HG03378 (cell line): ENCODE data around the gene UBE3A.
A peak's percentile ranks its signal among the peaks of the same experiment; 100 is the strongest.
"Not testable (repeated sequence)": the region's sequence is repeated elsewhere in the genome, so short reads cannot be mapped to it uniquely, and the experiment has no call there.

Experiments
- ATAC-seq: cut with Tn5 transposase; IDR thresholded peaks from one replicate; pipeline ENCODE4 v1.9.1; 2021; ENCODE audit warnings: mild to moderate bottlenecking, moderate library complexity; ENCODE audit not compliant: unreplicated experiment

The UBE3A gene

DNA sequence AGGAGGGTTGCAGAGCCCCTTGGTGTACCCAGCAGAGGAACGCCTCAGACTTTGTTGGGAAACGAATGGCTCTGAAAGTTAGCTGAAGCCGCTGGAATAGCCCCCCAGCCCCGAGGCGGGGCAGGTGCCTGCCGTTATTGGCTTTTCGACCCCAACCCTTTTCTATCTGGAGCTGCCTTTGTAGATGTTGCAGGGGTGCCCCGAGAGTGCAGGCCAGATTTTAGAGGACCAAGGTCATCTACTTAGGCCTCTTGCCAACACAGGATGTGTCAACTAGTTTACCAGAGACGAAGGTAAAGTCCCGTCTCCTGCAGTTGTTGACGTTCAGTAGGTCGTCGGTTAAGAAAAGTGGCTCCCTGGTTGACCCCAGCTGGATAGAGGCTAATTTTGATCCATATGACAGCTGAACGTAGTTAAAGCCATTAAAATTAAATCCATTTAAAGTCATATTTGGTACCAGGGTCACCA is 579 bp upstream of the UBE3A start:
- peak; percentile 13 for ATAC-seq

DNA sequence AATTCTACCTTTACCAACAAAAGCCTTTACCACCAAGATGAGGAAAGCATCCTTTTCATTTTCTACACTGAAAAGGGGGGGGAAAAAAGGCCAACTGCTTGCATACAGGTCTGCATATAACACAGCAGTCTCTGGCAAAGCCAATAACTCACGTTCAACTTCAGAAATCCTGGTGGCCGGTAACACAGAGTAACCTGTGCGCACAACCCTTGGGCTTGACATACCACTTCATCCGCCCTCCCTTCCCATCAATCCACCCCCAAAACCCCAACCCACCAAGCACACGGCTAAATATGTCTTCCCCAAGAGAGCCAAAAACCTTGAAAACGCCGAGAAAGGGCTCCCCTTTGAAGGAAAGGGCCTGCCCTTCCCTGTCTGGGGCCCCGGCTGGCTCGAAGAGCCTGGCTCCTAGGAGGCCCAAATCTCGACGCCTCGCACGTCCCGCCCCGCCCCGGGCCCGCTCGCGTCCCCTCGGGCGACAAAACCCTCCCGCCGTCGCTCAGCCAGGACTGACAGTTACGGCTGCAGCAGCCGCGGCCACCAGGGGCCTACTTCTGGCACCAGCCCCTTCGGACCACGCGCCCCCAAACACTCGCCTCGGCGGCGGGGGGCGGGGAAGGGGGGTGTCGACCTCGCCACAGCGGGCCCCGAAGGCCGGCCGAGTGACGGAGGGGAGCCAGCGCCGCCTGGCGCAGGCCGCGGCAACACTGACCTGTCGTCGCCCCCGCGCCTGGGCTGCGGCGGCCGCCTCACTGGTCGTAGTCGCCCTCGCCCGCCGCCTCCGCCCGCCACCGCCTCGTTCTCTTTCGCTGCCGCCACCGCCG is 835 bp downstream of the UBE3A start:
- peak; percentile 36 for ATAC-seq

DNA sequence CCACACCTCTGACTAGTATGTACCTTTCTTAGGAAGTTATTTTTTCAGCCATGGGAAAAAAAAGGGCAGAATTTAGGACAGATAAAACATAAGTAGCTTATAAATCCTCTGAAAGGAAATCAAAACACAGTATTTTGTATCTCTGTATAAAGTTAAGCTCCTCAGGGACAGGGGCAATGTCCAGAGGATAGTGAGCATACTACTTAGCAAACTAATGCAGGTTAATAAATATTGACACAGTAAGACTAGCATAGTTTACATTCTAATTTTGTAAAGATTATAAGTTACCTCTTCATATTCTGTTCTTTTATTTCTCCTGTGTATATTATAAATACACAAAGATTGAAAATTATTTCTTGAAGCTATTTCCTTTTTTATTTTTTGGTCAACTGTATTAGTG is 2.1 kb downstream of the UBE3A start:
- no peak for ATAC-seq

DNA sequence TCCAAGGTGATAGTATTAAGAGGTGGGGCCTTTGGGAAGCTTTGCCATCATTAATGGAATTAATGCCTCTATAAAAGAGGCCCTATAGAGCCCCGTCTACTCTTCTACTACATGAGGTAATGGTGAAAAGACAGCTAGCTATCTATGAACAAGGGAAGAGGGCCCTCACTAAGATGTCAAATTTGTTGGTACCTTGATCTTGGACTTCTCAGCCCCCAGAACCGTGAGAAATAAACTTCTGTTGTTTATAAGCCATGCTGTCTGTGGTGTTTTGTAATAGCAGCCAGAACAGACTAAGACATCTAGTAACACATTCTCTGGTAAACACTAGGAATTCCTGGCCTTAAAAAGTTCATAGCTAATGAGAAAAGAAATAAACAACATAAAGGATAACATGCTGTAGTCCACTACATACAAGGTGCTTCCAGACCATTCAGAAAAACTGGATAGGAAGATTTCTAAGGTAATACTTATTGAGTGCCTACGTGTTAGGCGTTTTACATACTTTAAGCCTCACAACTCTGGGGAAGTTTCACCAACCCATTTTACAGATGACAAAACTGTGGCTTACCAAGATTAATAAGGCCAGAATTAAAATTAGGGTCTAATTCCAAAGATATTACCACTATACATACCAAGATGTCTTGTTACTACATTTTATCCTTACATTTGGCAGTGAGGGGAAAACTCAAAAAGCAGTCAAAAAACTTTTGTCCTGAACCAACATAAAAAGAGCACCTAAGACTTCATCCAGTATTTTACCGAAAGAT is 3.2 kb downstream of the UBE3A start:
- ATAC-seq: no peak

DNA sequence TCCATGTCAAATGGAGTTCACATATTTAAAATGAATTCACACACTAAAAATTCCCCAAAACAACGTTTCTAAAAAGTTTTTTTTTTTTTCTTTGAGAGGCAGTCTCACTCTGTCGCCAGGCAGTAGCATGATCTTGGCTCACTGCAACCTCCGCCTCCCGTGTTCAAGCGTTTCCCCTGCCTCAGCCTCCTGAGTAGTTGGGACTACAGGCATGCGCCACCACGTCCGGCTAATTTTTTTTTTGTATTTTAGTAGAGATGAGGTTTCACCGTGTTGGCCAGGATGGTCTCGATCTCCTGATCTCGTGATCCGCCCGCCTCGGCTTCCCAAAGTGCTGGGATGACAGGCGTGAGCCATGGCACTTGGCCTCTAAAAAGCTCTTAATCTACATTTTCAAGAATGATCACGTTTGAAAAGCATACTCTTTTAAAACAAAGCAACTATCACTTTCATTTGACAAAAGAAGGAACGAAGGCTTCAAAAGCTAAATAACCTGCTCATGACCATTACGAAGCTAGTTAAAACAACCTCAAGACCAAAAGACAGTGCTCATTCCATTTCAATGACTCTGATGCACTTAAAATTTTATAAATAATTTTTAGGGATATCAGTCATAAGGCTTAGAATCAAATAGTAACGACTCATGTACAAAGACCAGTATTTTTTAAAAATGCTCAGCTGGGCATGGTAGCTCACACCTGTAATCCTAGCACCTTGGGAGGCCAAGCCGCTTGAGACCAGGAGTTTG is 5.5 kb downstream of the UBE3A start:
- no peak for ATAC-seq

DNA sequence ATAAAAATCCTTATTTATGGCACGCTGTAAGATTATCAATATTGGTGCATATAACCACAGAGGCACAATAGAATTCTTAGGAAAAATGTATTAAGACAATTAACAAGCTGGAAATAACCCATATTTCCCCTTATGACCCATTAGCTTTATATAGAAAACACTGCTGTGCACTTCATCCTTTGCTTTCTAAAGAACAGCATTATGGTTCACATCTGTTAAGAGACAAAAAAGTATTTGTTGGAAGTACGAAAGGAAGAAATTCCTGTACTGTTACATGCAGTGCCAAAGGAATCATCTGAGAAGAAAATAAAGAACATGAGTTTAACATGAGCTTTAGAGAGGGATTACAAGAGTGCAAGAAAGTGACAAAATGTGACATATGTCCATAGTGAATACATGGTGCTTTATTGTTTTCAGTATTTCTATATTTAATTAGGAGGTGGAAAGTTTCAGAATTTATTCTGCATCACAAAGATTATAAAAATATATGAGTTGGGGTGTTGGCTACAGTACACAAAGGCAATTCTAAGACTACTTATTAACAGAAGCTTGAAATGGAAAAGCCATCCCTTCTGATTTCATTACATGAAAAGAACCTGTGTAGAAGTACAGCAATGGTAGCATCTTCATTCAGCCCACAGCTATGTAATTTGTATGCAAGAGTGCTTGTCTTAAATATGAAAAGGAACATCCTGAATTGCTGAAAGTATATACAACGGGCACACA is 6.8 kb downstream of the UBE3A start:
- ATAC-seq: no peak

DNA sequence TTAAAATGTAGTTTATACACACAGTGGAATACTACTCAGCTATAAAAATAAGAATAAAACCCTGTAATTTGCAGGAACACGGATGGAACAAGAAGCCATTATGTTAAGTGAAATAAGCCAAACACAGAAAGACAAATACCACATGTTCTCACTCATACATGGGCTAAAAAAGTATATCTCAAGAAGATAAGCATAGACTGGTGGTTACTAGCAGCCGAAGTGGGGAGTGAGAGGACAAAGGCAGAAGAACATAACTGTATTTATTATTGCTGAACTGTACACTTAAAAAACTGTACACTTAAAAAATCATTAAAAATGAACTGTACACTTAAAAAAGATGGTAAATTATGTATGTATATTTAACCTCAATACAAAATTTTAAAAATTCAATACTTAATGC is 11.0 kb downstream of the UBE3A start:
- no peak for ATAC-seq

DNA sequence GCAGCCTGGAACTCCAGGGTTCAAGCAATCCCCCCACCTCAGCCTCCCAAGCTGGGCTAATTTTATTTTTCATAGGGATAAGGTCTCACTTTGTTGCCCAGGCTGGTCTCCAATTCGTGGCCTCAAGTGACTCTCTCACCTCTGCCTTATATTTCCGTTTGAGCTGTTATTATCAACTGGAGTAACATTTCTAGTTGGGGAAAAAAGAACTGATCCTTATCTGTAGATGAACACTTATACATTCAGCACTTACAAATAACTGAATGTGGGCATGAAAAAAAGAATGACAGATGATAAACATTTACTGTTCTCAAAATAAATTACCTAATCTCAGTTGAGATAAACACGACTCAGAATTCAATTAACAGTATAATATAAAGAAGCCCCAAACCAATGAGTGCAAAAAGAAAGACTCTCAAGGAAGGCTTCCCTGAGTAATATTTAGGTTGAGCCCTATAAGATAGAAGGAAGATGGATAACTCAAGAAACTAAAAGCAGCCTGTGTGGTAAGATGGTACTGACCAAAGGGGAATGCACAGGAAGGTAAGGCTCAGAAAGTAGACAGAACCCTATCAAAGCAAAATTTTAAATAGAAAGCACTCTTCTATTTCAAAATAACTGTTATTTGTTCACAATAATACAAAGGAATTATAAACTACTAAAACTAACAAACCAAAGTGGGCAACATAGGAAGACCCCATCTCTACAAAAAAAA is 11.8 kb downstream of the UBE3A start:
- ATAC-seq: no peak

DNA sequence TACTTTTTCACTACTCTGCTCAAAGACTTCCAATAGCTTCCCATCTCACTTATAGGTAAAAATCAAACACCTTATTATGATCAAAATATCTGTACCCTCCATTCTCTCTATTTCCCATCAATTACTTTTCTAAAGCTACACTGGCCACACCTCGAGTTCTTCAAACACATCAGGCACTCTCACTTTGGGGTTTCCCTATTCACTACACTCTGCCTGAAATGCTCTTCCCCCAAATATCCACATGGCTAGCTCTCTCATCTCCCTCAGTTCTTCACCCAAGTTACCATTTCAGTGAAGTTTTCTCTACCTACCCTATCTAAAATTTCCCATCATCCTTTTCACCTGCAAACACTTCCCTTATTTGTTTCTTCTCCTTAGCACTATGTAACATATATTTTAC is 14.8 kb downstream of the UBE3A start:
- ATAC-seq: no peak

DNA sequence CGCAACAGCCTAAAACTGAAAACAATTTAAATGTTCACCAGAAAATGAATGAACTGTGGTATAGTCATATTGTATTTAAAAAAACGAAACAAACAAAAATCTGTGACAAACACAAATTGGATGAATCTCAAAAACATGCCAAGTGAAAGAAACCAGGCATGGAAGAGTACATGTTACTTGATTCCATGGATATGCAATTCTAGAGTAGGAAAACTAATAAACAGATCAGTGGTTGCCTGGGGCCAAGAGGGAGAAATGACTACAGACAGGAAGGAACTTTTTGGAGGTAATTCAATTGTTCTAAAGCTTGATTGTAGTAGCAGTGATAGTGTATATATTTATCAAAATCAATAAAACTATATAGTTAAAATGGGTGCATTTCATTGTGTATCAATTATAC is 16.8 kb downstream of the UBE3A start:
- no peak for ATAC-seq

DNA sequence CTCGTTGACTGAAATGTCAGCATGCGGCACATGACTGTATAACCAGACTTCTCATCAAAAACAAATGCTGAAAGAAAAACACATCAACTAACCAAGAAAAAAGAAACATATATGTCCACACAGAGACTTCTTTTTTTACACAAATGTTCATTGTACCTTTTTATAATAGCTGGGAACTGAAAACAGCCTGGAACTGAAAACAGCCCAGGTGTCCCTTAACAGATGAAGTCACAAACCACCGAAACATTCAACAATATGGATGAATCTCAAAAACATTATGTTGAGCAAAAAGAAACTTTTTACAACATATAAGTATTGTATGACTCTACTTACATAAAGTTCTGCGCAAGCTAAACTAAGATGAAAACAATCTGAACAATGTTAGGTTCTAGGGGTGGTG is 20.6 kb downstream of the UBE3A start:
- no peak for ATAC-seq

DNA sequence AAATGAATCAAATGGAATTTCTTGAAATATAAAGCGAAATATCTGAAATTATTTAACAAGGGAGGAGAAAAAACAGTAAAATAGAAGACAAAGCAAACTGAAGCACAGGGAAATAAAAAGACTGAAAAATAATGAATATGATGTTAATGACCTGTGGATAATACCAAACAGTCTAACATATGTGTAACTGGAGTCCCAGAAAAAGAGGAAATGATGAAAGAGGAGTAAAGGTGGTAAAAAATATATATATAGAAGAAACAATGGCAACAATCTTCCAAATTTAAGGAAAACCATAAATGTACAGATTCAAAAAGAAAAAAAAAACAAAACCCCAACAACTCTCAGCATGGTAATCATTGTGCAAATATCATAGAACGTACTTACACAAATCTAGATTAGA is 21.2 kb downstream of the UBE3A start:
- no peak for ATAC-seq

DNA sequence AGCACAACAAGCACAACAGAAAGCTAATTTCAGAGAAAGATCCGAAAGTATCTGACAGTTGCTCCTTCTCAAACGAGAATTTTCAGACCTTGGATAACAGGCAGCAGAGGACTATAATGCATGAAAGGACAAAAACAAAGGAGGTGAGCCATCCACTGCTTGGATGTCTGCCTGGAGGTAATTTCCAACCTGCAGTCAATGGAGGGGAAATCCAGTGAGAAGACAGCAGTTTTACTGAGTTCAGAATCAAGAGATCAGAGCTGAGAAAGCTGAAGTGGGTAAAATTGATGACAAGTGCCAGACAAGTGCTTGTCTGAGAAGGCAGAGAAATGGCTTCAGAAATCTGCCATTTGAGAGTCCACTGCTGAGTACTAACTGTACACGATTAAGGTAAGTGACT is 22.1 kb downstream of the UBE3A start:
- ATAC-seq: no peak

DNA sequence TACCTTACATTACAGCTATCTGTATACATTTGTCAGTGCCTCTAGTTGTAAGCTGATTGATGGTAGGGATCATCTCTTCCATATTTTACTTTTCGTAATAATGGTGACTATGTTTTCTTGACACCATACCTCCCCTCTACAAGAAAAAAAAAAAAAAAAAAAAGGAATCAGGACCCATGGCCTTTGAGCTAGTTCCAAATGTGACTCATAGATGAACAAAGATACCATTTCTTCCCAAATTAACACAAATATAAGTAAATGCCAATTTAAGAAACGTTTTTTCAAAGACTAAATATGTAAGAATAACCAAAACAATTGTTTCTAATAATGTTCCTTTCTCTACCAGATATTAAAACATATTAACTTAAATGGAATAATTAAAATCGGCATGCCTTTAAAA is 23.1 kb downstream of the UBE3A start:
- no peak for ATAC-seq

DNA sequence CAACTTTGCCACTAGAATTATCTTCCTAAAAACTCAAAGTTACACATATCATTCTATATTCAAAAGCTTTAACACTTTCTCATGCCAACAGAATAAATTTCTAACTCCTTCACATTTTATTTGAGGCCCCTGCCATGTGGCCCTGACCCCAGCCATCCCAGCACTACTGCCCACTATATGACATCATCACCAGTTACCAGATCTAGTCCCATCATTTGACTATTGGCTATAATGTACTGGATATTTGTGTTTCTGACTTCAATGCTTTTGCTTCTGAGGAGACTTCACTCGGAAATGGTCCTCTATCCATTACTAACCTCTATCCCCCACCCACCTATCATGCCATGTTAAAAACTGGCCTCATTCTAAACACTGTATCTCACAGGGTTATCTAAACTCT is 23.6 kb downstream of the UBE3A start:
- ATAC-seq: no peak

DNA sequence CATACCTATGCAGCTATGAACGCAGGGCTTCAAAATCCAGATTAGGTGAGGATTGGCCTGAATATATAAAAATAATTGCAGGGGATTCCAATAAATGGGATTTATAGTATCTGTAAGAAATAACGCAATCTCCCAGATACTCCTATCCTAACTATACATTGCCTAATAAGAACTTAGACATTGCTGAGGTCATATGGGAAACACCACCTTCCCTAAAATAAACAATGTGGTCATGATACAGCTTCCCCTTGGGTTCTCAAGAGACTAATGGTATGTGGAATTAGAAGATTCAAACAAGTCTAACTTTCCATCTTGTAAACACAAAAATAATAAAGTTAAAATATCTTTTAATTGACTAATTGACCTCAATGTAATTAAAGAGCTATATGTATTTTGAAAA is 28.2 kb downstream of the UBE3A start:
- ATAC-seq: no peak

DNA sequence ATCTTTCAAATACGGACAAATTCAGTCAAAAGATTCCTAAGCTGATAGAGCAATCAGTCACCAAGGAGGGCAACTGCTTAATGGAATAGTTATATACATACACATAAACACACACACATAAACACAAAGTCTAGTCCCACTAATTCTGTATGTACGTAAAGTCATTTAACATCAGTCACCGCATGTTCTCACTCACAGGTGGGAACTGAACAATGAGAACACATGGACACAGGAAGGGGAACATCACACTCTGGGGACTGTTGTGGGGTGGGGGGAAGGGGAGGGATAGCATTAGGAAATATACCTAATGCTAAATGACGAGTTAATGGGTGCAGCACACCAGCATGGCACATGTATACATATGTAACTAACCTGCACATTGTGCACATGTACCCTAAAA is 29.1 kb downstream of the UBE3A start:
- ATAC-seq: not testable (repeated sequence)

DNA sequence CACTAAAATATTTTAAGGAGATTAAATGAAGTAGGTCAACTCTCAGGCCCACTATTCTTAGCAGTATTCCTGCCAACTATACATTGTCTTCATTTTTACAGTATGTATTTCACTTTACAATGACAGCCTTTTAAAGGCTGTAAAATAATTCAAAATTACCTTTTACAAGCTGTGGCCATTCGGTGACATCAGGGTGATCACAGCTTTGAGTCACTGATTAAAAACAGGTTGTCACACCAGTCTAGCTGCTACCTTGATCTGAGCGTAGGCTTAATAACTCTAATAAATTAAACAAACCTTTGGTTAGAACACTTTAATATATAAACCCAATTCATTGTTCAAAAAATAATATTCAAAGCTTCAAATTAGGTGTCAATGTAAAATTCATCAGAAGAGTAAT is 29.9 kb downstream of the UBE3A start:
- ATAC-seq: no peak

DNA sequence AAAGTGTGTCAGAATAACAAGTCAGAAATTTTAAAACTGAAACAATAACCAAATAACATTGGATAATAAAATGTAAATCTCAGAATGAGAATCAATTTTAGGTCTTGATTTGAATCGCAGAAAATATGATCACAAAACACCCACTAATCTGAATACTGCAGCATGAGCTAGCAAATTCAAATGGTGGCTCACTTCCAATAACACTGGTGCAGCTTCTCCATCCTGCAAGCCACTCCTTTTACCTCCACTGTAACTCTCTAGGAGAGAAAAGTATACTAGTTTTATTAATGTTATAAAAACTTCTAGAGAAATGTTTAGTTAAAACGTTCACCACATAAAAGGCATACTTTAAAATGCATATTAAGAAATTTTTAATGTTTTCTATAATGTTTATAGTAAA is 30.4 kb downstream of the UBE3A start:
- no peak for ATAC-seq

DNA sequence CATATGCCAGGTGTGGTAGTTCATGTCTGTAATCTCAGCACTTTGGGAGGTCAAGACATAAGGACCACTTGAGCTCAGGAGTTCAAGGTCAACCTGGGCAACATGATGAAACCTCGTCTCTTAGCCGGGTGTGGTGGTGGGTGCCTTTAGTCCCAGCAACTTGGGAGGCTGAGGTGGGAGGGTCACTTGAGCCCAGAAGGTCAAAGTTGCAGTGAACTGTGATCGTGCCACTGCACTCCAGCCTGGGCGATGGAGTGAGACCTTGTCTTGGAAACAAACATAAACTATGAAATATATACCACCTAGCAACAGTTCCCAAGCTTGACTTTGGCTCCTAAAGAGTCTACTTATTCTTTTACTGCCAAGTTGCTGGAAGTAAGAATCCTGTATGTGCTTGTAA is 30.9 kb downstream of the UBE3A start:
- no peak for ATAC-seq
